Mucosa of rectum (tissue), 2 donors: ENCODE data around the gene CLIP4.

ENCODE experiments used
- H3K27ac ChIP-seq, 2 donors: one replicate each; pipeline ENCODE4 v1.7.0; 2013; ENCODE audit warnings: inconsistent platforms in 2 of 2, low read depth in 2 of 2, low read length in 2 of 2
- H3K27me3 ChIP-seq, 2 donors: one replicate each; pipeline ENCODE4 v1.7.0; 2013; ENCODE audit warnings: low read length in 2 of 2; ENCODE audit not compliant: control insufficient read depth in 2 of 2, insufficient read depth in 2 of 2
- H3K36me3 ChIP-seq, 2 donors: one replicate each; pipeline ENCODE4 v1.7.0; 2013; ENCODE audit warnings: low read length in 2 of 2; ENCODE audit not compliant: control insufficient read depth in 2 of 2, insufficient read depth in 2 of 2
- H3K4me1 ChIP-seq, 2 donors: one replicate each; pipeline ENCODE4 v1.7.0; 2013; ENCODE audit warnings: low read length in 2 of 2, mild to moderate bottlenecking in 1 of 2; ENCODE audit not compliant: control insufficient read depth in 2 of 2, insufficient read depth in 2 of 2
- H3K4me3 ChIP-seq, 2 donors: one replicate each; pipeline ENCODE4 v1.7.0; 2013; ENCODE audit warnings: low read length in 2 of 2
- H3K9ac ChIP-seq, 2 donors: one replicate each; pipeline ENCODE4 v1.7.0; 2013; ENCODE audit warnings: low read length in 2 of 2, low read depth in 1 of 2, mild to moderate bottlenecking in 1 of 2
- H3K9me3 ChIP-seq, 2 donors: one replicate each; pipeline ENCODE4 v1.7.0; 2013; ENCODE audit warnings: low read length in 2 of 2; ENCODE audit not compliant: control insufficient read depth in 2 of 2
- donor health status: healthy.
- donor health status: Normal muscosa, but diverticular disease.

Gene CLIP4, protein sequence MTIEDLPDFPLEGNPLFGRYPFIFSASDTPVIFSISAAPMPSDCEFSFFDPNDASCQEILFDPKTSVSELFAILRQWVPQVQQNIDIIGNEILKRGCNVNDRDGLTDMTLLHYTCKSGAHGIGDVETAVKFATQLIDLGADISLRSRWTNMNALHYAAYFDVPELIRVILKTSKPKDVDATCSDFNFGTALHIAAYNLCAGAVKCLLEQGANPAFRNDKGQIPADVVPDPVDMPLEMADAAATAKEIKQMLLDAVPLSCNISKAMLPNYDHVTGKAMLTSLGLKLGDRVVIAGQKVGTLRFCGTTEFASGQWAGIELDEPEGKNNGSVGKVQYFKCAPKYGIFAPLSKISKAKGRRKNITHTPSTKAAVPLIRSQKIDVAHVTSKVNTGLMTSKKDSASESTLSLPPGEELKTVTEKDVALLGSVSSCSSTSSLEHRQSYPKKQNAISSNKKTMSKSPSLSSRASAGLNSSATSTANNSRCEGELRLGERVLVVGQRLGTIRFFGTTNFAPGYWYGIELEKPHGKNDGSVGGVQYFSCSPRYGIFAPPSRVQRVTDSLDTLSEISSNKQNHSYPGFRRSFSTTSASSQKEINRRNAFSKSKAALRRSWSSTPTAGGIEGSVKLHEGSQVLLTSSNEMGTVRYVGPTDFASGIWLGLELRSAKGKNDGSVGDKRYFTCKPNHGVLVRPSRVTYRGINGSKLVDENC

DNA sequence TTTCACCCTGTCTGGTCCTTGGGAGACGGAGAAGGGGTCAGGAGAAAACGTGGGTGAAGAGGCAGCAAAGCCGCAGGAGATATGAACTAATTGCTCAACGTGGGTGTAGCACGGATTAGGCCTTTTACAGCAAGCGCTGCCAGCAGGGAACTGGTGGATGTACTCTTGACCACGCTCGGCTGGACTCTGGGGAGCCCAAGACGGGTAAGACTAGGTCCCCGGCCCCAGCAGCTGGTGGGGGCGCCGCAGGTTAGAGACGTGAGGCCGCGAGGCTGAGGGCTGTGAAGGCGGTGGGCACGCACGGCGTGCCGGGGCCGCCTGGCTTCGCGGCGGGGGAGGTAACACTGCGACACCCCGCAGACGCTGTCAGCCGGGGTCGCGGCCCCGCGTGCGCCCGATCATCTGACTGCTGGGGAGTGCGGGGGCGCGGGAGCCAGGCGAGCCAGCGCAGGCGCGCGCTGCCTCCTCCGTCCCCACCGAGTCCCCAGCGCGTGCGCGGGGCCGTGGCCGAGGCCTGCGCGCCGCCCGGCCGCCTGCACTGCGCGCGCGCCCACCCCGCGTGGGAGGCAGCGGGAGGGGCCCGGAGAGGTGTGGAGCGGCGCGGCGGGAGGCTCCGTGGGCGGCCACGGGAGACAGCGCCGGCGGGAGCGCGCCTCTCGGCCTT lies at the start of gene CLIP4:
Gene CLIP4 (plus strand): TSS at position 470 of the 664 bp plus-strand sequence. CDS start 5,974 bp downstream, outside the sequence.
- Histone ChIP-seq H3K9me3 (no peaks in the 10 kb centered on the region), H3K36me3 (no peaks in the 10 kb centered on the region), H3K27me3 (no peaks in the 10 kb centered on the region), H3K4me3 (peak within 1 kb of the TSS; percentile 64 to 83), H3K4me1 (peaks cover 0 to 5% of the 10 kb centered on the region in 2 donors), H3K9ac (peak within 1 kb of the TSS; percentile 58 to 71), H3K27ac (peak within 1 kb of the TSS; percentile 66 to 76)

DNA sequence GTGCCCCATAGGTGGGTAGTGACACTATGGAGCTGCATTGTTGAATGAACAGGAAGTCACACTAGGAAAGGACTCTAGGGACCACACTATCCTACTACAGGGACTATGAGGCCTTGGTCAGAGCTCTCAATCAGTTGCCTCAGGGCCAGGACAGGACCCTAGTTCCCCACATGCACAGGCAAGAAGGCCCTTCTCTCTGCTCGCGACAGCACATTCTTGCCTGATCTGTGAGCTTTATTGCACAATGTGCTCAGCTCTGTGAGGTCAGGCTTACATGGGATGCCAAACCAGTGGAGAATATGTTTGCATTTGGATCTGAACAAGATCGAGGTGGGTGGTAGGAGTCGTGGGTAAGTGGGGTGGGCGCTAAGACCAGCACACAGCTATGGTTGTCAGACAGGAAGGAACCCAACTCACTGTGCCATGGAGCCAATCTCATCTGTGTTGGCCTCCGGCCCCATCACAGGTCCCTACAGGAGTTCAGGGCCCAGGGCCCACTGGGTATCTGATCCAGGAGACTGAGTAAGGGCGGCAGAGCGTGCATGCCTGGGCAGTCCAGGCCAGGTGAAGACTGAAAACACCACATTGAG lies 48.8 kb upstream of the CLIP4 start:
- Histone ChIP-seq H3K36me3 (no peaks in the 10 kb centered on the region), H3K27ac (no peak overlapping the region), H3K4me1 (peaks cover 2 to 3% of the 10 kb centered on the region in 2 donors), H3K27me3 (no peaks in the 10 kb centered on the region), H3K9me3 (no peaks in the 10 kb centered on the region), H3K4me3 (no peak overlapping the region), H3K9ac (no peak overlapping the region)

- no peak overlapping the region for H3K27ac ChIP-seq
- H3K4me3 ChIP-seq: no peak overlapping the region
- H3K9me3 ChIP-seq: no peaks in the 10 kb centered on the region
- H3K36me3 ChIP-seq: no peaks in the 10 kb centered on the region
- H3K27me3 ChIP-seq: no peaks in the 10 kb centered on the region
- H3K9ac ChIP-seq: no peak overlapping the region
- peaks cover 2 to 3% of the 10 kb centered on the region in 2 donors for H3K4me1 ChIP-seq
These were observed 48.1 kb upstream of the CLIP4 start for GRCh38 chr2:29066997-29067605.

DNA sequence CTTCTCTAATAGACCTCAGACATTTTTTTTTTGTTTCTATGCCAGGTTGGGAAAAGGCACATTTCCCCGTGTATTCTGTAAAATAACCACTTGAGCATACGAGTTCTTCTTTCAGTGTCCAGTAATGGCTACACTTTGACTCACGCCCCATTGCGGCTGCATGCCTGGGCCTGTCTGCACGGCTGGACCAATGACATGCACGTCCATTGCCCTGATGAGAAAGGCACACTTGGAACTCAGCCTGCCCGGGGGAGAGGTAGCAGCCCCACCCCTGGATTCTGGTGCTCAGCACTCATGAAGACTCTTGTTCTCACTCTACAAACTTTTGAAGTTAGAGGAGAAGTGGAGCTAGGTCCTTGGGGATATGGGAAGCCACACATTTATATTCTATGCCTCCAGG lies 46.7 kb upstream of the CLIP4 start:
- H3K27me3 ChIP-seq: no peaks in the 10 kb centered on the region
- H3K4me3 ChIP-seq: no peak overlapping the region
- no peaks in the 10 kb centered on the region for H3K9me3 ChIP-seq
- no peak overlapping the region for H3K27ac ChIP-seq
- H3K9ac ChIP-seq: no peak overlapping the region
- no peaks in the 10 kb centered on the region for H3K36me3 ChIP-seq
- peaks cover 2 to 3% of the 10 kb centered on the region in 2 donors for H3K4me1 ChIP-seq

- Histone ChIP-seq H3K27ac (no peak overlapping the region), H3K4me3 (no peak overlapping the region), H3K4me1 (peaks cover 0 to 2% of the 10 kb centered on the region in 2 donors), H3K9ac (no peak overlapping the region), H3K36me3 (no peaks in the 10 kb centered on the region), H3K9me3 (no peaks in the 10 kb centered on the region), H3K27me3 (no peaks in the 10 kb centered on the region)
These were observed 44.7 kb upstream of the CLIP4 start for GRCh38 chr2:29070526-29070925.

DNA sequence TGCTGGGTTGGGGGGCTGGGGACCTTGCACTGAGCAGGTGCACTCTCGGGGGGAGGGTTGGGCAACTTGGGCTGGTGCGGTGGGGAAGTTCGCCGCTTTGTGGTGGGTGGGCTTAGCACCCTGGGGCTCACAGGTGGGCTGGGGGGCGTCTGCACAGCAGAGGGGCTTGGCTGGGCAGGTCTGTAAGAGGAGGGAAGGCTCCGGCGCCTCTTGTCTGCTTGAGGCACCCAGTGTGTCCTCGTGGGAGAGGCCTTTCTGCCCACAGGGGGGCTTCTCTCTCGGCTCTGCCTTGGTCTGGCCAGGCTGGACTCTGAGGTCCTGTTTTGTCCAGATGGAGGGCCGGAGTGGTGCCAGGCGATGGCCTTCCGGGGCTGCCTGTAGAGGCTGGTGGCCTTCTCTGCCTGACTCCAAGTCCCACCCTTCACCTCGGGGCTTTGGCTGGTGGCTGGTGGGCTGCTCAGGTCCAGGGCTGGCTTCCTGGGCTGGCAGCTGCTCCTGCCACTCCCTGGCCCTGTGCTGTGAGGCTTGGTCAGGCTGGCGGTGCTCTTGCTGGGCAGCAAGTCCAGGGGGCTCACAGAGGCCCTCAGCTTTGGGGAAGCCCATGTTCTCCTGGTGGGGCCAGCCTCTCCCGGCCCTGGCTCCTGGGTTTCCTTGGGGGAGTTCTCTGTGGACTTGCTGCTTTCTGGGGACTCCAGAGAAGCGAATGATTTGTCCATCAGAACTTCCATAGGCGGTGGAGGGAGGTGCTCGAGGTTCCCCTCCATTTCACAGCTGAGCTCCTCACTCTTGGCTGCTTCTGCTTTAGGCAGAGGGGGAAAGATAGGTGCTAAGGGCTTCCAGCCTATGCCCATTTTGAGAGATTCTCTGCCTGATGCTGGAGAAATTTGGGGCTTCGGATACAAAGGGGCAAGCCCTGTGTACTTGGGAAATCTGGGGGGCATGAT lies 43.9 kb upstream of the CLIP4 start:
- Histone ChIP-seq H3K4me3 (no peak overlapping the region), H3K9me3 (no peaks in the 10 kb centered on the region), H3K9ac (no peak overlapping the region), H3K27ac (no peak overlapping the region), H3K27me3 (no peaks in the 10 kb centered on the region), H3K36me3 (no peaks in the 10 kb centered on the region), H3K4me1 (no peaks in the 10 kb centered on the region)

- H3K27ac ChIP-seq: no peak overlapping the region
These were observed 43.0 kb upstream of the CLIP4 start for GRCh38 chr2:29072251-29072650.

DNA sequence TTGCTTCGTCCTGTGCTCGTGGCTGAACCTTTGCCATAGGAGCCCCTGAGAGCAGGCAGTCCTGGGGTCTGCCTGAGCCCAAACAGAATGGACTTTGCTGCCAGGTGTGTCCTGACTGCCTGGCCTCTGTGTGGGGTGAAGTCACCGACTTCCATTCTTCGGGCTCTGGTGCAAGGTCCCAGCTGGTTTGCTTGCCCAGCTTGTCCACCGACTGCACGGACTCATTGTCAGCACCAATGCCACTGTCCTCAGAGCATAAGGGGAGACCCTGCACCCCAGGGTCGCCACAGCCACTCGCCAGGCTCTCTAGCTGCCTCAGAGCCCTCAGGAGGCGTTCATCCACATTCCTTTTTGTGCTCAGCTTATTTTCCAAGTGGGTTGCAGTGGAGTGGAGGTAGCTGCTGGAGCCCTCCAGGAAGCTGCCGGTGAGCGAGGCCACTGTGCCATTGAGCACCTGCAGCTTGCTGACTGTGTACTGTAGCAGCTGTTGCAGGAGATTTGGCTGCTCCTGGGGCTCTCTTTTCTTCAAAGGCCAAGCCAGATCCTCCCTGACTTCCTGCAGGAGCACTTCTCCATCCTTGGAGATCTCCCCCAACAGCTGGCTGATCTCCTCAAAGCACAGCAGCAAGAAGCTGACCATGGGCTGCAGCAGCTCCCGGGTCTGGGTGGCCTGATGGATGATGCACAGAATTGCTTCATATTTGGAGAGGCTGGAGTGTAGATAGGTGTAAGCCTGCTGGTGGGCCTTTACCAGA lies 42.1 kb upstream of the CLIP4 start:
- H3K27me3 ChIP-seq: no peaks in the 10 kb centered on the region
- no peaks in the 10 kb centered on the region for H3K9me3 ChIP-seq
- H3K9ac ChIP-seq: no peak overlapping the region
- no peak overlapping the region for H3K4me3 ChIP-seq
- no peaks in the 10 kb centered on the region for H3K4me1 ChIP-seq
- no peak overlapping the region for H3K27ac ChIP-seq
- no peaks in the 10 kb centered on the region for H3K36me3 ChIP-seq

More at GRCh38 chr2:29072251-29072650, 43.0 kb upstream of the CLIP4 start:
- H3K9me3 ChIP-seq: no peaks in the 10 kb centered on the region
- no peak overlapping the region for H3K9ac ChIP-seq
- no peaks in the 10 kb centered on the region for H3K27me3 ChIP-seq
- no peaks in the 10 kb centered on the region for H3K4me1 ChIP-seq
- H3K4me3 ChIP-seq: no peak overlapping the region
- H3K36me3 ChIP-seq: no peaks in the 10 kb centered on the region
